H9 (cell line): ENCODE measurements around the gene TMED8. TPM values are rescaled to one million over a fixed set of nuclear protein-coding genes. Genes with fewer than 3 reads are reported as not detected.

Source experiments
- DNase-seq: peaks from one replicate; pipeline ENCODE4 v3.0.0-alpha.2; 2017
- H2AFZ ChIP-seq: one replicate; pipeline ENCODE4 v1.6.1; 2013; ENCODE audit warnings: mild to moderate bottlenecking, low read length, control low read depth, moderate library complexity
- H2AK5ac ChIP-seq: 2 replicates; pipeline ENCODE4 v1.6.1; 2013; ENCODE audit warnings: low read length, control low read depth, mixed read lengths; ENCODE audit not compliant: insufficient read length
- H2BK120ac ChIP-seq: one replicate; pipeline ENCODE4 v1.6.1; 2013; ENCODE audit warnings: low read depth, mild to moderate bottlenecking, low read length, control low read depth, inconsistent platforms; ENCODE audit not compliant: poor library complexity, severe bottlenecking
- H2BK12ac ChIP-seq: 2 replicates; pipeline ENCODE4 v1.6.1; 2013; ENCODE audit warnings: low read length, control low read depth, mixed read lengths, low read depth; ENCODE audit not compliant: insufficient read length
- H2BK15ac ChIP-seq: 2 replicates; pipeline ENCODE4 v1.6.1; 2013; ENCODE audit warnings: low read depth, low read length, control low read depth
- H2BK20ac ChIP-seq: one replicate; pipeline ENCODE4 v1.6.1; 2013; ENCODE audit warnings: low read depth, mild to moderate bottlenecking, low read length, control low read depth, inconsistent platforms; ENCODE audit not compliant: poor library complexity, severe bottlenecking
- H2BK5ac ChIP-seq: 2 replicates; pipeline ENCODE4 v1.6.1; 2013; ENCODE audit warnings: low read length, control low read depth, mixed read lengths; ENCODE audit not compliant: insufficient read length
- H3K14ac ChIP-seq: 2 replicates; pipeline ENCODE4 v1.6.1; 2013; ENCODE audit warnings: low read length, control low read depth; ENCODE audit not compliant: insufficient read depth
- H3K18ac ChIP-seq: 2 replicates; pipeline ENCODE4 v1.6.1; 2013; ENCODE audit warnings: low read depth, mild to moderate bottlenecking, mixed read lengths, low read length, control low read depth; ENCODE audit not compliant: insufficient read length
- H3K23ac ChIP-seq: 2 replicates; pipeline ENCODE4 v1.6.1; 2013; ENCODE audit warnings: low read length, control low read depth, mixed read lengths, low read depth; ENCODE audit not compliant: insufficient read length
- H3K23me2 ChIP-seq: 2 replicates; pipeline ENCODE4 v1.6.1; 2013; ENCODE audit warnings: low read depth, mild to moderate bottlenecking, mixed read lengths, low read length, control low read depth; ENCODE audit not compliant: insufficient read length, poor library complexity, severe bottlenecking
- H3K27ac ChIP-seq: 2 replicates; pipeline ENCODE4 v1.5.1; 2013; ENCODE audit warnings: low read length, control low read depth, mixed read lengths, low read depth; ENCODE audit not compliant: insufficient read length
- H3K27me3 ChIP-seq: 2 replicates; pipeline ENCODE4 v1.6.1; 2013; ENCODE audit warnings: low read length, control low read depth, inconsistent platforms; ENCODE audit not compliant: insufficient read depth
- H3K4ac ChIP-seq: 2 replicates; pipeline ENCODE4 v1.6.1; 2013; ENCODE audit warnings: low read depth, mild to moderate bottlenecking, control low read depth, inconsistent platforms, low read length, moderate library complexity
- H3K4me1 ChIP-seq: 2 replicates; pipeline ENCODE4 v1.6.1; 2013; ENCODE audit warnings: low read length, control low read depth, inconsistent platforms; ENCODE audit not compliant: insufficient read depth
- H3K4me2 ChIP-seq: 2 replicates; pipeline ENCODE4 v1.6.1; 2013; ENCODE audit warnings: low read length, control low read depth, mixed read lengths; ENCODE audit not compliant: insufficient read length, insufficient read depth
- H3K56ac ChIP-seq: 2 replicates; pipeline ENCODE4 v1.6.1; 2013; ENCODE audit warnings: low read depth, mild to moderate bottlenecking, mixed read lengths, low read length, control low read depth; ENCODE audit not compliant: insufficient read length
- H3K79me1 ChIP-seq: 2 replicates; pipeline ENCODE4 v1.6.1; 2013; ENCODE audit warnings: low read depth, mild to moderate bottlenecking, moderate library complexity, low read length, control low read depth, inconsistent platforms; ENCODE audit not compliant: insufficient read depth, poor library complexity, severe bottlenecking
- H3K79me2 ChIP-seq: 2 replicates; pipeline ENCODE4 v1.6.1; 2013; ENCODE audit warnings: low read length, control low read depth, inconsistent platforms; ENCODE audit not compliant: insufficient read depth
- H3K9ac ChIP-seq: 2 replicates; pipeline ENCODE4 v1.6.1; 2013; ENCODE audit warnings: low read length, control low read depth, mixed read lengths; ENCODE audit not compliant: insufficient read length; ENCODE audit errors: extremely low read depth
- H3K9me3 ChIP-seq: one replicate; pipeline ENCODE4 v1.6.1; 2013; ENCODE audit warnings: low read depth, low read length, inconsistent platforms; ENCODE audit not compliant: control insufficient read depth
- H3T11ph ChIP-seq: one replicate; pipeline ENCODE4 v1.6.1; 2013; ENCODE audit warnings: mild to moderate bottlenecking, low read length, control low read depth, inconsistent platforms
- H4K20me1 ChIP-seq: one replicate; pipeline ENCODE4 v1.6.1; 2013; ENCODE audit not compliant: control insufficient read depth, insufficient read length, insufficient read depth
- H4K5ac ChIP-seq: 2 replicates; pipeline ENCODE4 v1.6.1; 2013; ENCODE audit warnings: low read depth, mild to moderate bottlenecking, mixed read lengths, low read length, control low read depth; ENCODE audit not compliant: insufficient read length
- H4K8ac ChIP-seq: replicated peaks from 2 replicates; pipeline ENCODE4 v1.6.1; 2013; ENCODE audit warnings: low read length, control low read depth, mixed read lengths, low read depth; ENCODE audit not compliant: insufficient read length
- H4K91ac ChIP-seq: 2 replicates; pipeline ENCODE4 v1.6.1; 2013; ENCODE audit warnings: low read depth, mild to moderate bottlenecking, moderate library complexity, mixed read lengths, low read length, control low read depth; ENCODE audit not compliant: insufficient read length
- H3K27ac Mint-ChIP-seq, 3 experiments: 2 replicates in 2 of 3; 3 replicates in 1 of 3; pipeline ENCODE4 v1.8.0; 2020 to 2021; ENCODE audit warnings: mixed read lengths in 3 of 3, mild to moderate bottlenecking in 1 of 3, moderate library complexity in 1 of 3
- H3K27me3 Mint-ChIP-seq: 2 replicates; pipeline ENCODE4 v1.8.0; 2021; ENCODE audit warnings: low read depth, mild to moderate bottlenecking, moderate library complexity, mixed read lengths
- H3K36me3 Mint-ChIP-seq, 3 experiments: 2 replicates in 2 of 3; 3 replicates in 1 of 3; pipeline ENCODE4 v1.8.0; 2020 to 2021; ENCODE audit warnings: low read depth in 3 of 3, mixed read lengths in 3 of 3; ENCODE audit not compliant: insufficient read depth in 1 of 3
- H3K4me1 Mint-ChIP-seq, 2 experiments: 2 replicates each; pipeline ENCODE4 v1.8.0; 2020; ENCODE audit warnings: mixed read lengths in 2 of 2
- H3K4me3 Mint-ChIP-seq, 2 experiments: 2 replicates in 1 of 2; 3 replicates in 1 of 2; pipeline ENCODE4 v1.8.0; 2020 to 2021; ENCODE audit warnings: mild to moderate bottlenecking in 2 of 2, mixed read lengths in 2 of 2, moderate library complexity in 1 of 2
- H3K9me3 Mint-ChIP-seq, 2 experiments: 2 replicates in 1 of 2; 3 replicates in 1 of 2; pipeline ENCODE4 v1.8.0; 2020; ENCODE audit warnings: mild to moderate bottlenecking in 2 of 2, mixed read lengths in 2 of 2, moderate library complexity in 1 of 2
- CTCF ChIP-seq: fragments of 200-600 bp; sonication (generic); conservative IDR thresholded peaks from 3 replicates; pipeline ENCODE4 v1.8.0; 2021; ENCODE audit warnings: antibody characterized with exemption, mild to moderate bottlenecking
- WGBS: extraction: QIAGEN DNeasy Blood & Tissue Kit; methylation state at CpG from one replicate; pipeline ENCODE4 v1.1.7; 2013; ENCODE audit warnings: missing lambda C conversion rate, low lambda C conversion rate, mixed read lengths; ENCODE audit not compliant: insufficient read length; ENCODE audit errors: extremely low coverage; 5-methylcytosine and 5-hydroxymethylcytosine counted together
- total RNA-seq: library from RNA; stranded (reverse); gene quantifications from 2 replicates; pipeline ENCODE4 v1.2.1, GENCODE V29; 2021

Gene TMED8
- total RNA-seq, 1 experiment from 2014 or later: 9.5 TPM

- Mint-ChIP-seq H3K27ac (no peak overlapping the region), H3K36me3 (peaks cover 0 to 3% (median 0%) of the 10 kb centered on the region in 3 experiments; a peak in 1 of 7 replicates)
These were observed 49.8 kb downstream of the TMED8 start for GRCh38 chr14:77327111-77327510.

More at GRCh38 chr14:77327111-77327510, 49.8 kb downstream of the TMED8 start:
- no peak overlapping the region for H2BK15ac ChIP-seq
- no peak overlapping the region for H3K4ac ChIP-seq
- no peak overlapping the region for H2AFZ ChIP-seq
- no peak overlapping the region for H3K4me3 Mint-ChIP-seq
- no peak overlapping the region for H2BK120ac ChIP-seq
- no peak overlapping the region for H3K27ac ChIP-seq
- H3K4me1 Mint-ChIP-seq: peaks cover 16 to 28% of the 10 kb centered on the region in 2 experiments
- H4K91ac ChIP-seq: no peak overlapping the region
- H3K79me2 ChIP-seq: no peaks in the 10 kb centered on the region
- no peak overlapping the region for H3K18ac ChIP-seq
- H4K8ac ChIP-seq: no peak overlapping the region
- H3K56ac ChIP-seq: no peak overlapping the region
- no peak overlapping the region for H4K5ac ChIP-seq
- H3K9me3 Mint-ChIP-seq: no peaks in the 10 kb centered on the region
- WGBS: no CpG with 5 or more reads among the region's 1 CpG
- no peak overlapping the region for H2BK20ac ChIP-seq
- no peak overlapping the region for H2BK12ac ChIP-seq
- H3K4me2 ChIP-seq: no peak overlapping the region
- DNase-seq: no peak
- no peak overlapping the region for H3T11ph ChIP-seq
- H2BK5ac ChIP-seq: no peak overlapping the region
- H3K27me3 Mint-ChIP-seq: no peaks in the 10 kb centered on the region
- no peak overlapping the region for H3K14ac ChIP-seq
- no peaks in the 10 kb centered on the region for H3K27me3 ChIP-seq
- no peaks in the 10 kb centered on the region; the same call in 1 of the 2 replicates for H3K4me1 ChIP-seq
- TF ChIP-seq CTCF: no peak
- H3K79me1 ChIP-seq: no peaks in the 10 kb centered on the region
- H3K9me3 ChIP-seq: no peaks in the 10 kb centered on the region
- no peaks in the 10 kb centered on the region for H4K20me1 ChIP-seq
- H2AK5ac ChIP-seq: no peak overlapping the region
- no peak overlapping the region for H3K23ac ChIP-seq
- H3K23me2 ChIP-seq: no peaks in the 10 kb centered on the region
- H3K9ac ChIP-seq: no peak overlapping the region
